A549 (cell line): ENCODE measurements around the gene BABAM2. TPM values are rescaled to one million over a fixed set of nuclear protein-coding genes. Genes with fewer than 3 reads are reported as not detected.

Experiments used
- ATAC-seq, 2 experiments: fragments of 200-7000 bp in 1 of 2; fragments of >200 bp in 1 of 2; cut with Nextera tagmentation in 1 of 2; cut with Tn5 transposase in 1 of 2; 3 replicates each; pipeline versions ENCODE4 v1.8.0 to v1.9.1; 2018 to 2020; ENCODE audit warnings: mild to moderate bottlenecking in 1 of 2, moderate library complexity in 1 of 2
- CTCF ChIA-PET: fragments of 300-600 bp; sonication (Branson Sonifier 250); formaldehyde crosslinking; extraction: SDS; loops from one replicate; lab custom pipeline; 2021; ENCODE audit warnings: antibody characterized with exemption, inconsistent platforms; lab: Yijun Ruan, JAX
- POLR2A ChIA-PET: fragments of 350-600 bp; formaldehyde crosslinking; extraction: SDS; loops from one replicate; lab custom pipeline; 2021; ENCODE audit warnings: antibody characterized with exemption, inconsistent platforms; lab: Yijun Ruan, JAX
- DNase-seq, 2 experiments: peaks; one replicate each; pipeline versions ENCODE4 v3.0.0 to v3.0.0-alpha.2; 2011 to 2016; ENCODE audit warnings: low read depth in 1 of 2, low spot score in 1 of 2
- FAIRE-seq: peaks from 2 replicates; lab custom pipeline; 2011; peaks lifted over from hg19 to GRCh38; lab: Jason Lieb, UNC
- H3K27ac ChIP-seq, 2 experiments: fragments of >200 bp; sonication (Bioruptor Twin); formaldehyde crosslinking; 3 replicates each; pipeline ENCODE4 v1.5.1; 2016 to 2017
- H3K4me1 ChIP-seq: fragments of >200 bp; sonication (Bioruptor Twin); formaldehyde crosslinking; 3 replicates; pipeline ENCODE4 v1.6.1; 2016
- H3K4me2 ChIP-seq: fragments of >200 bp; sonication (Bioruptor Twin); formaldehyde crosslinking; 3 replicates; pipeline ENCODE4 v1.6.1; 2016
- H3K4me3 ChIP-seq: fragments of >200 bp; sonication (Bioruptor Twin); formaldehyde crosslinking; 3 replicates; pipeline ENCODE4 v1.5.1; 2016
- H3K9me3 ChIP-seq: fragments of >200 bp; sonication (Bioruptor Twin); formaldehyde crosslinking; 3 replicates; pipeline ENCODE4 v1.6.1; 2016
- CBX2 ChIP-seq: fragments of 200-600 bp; sonication (generic); IDR thresholded peaks from 2 replicates; pipeline ENCODE4 v1.6.1; 2016; ENCODE audit warnings: low read depth, mild to moderate bottlenecking, borderline replicate concordance
- CEBPB ChIP-seq, 2 experiments: fragments of >200 bp in 1 of 2; sonication (Bioruptor Twin) in 1 of 2; formaldehyde crosslinking in 1 of 2; IDR thresholded peaks; 2 replicates each; pipeline ENCODE4 v1.6.1; 2012 to 2016
- FOSL2 ChIP-seq, 2 experiments: fragments of 450-650 bp in 1 of 2; fragments of >200 bp in 1 of 2; sonication (Bioruptor Twin) in 1 of 2; formaldehyde crosslinking; IDR thresholded peaks; 2 replicates each; pipeline versions ENCODE4 v1.5.0 to v1.6.1; 2016 to 2020; ENCODE audit warnings: mild to moderate bottlenecking in 1 of 2, moderate library complexity in 1 of 2
- HOXB13 ChIP-seq: fragments of 250-450 bp; sonication (Bioruptor Pico); IDR thresholded peaks from 2 replicates; pipeline ENCODE4 v1.5.0; 2020; ENCODE audit warnings: low read depth, mild to moderate bottlenecking, moderate library complexity
- JUN ChIP-seq, 2 experiments: fragments of >200 bp; sonication (Bioruptor Twin); formaldehyde crosslinking; IDR thresholded peaks; 2 replicates in 1 of 2; 3 replicates in 1 of 2; pipeline ENCODE4 v1.6.1; 2016 to 2017
- KDM1A ChIP-seq: fragments of 200-600 bp; sonication (generic); IDR thresholded peaks from 2 replicates; pipeline ENCODE4 v1.6.1; 2016; ENCODE audit warnings: low read depth, mild to moderate bottlenecking
- KDM5A ChIP-seq: fragments of 200-600 bp; sonication (generic); IDR thresholded peaks from 2 replicates; pipeline ENCODE4 v1.6.1; 2016; ENCODE audit warnings: antibody characterized with exemption, mild to moderate bottlenecking
- MAX ChIP-seq: IDR thresholded peaks from 2 replicates; pipeline ENCODE4 v1.6.1; 2012
- NPAS2 ChIP-seq: fragments of 250-450 bp; sonication (Bioruptor Pico); IDR thresholded peaks from 2 replicates; pipeline ENCODE4 v1.8.0; 2022; ENCODE audit warnings: mild to moderate bottlenecking, moderate library complexity, borderline replicate concordance
- NR3C1 ChIP-seq: fragments of >200 bp; sonication (Bioruptor Twin); formaldehyde crosslinking; IDR thresholded peaks from 3 replicates; pipeline ENCODE4 v1.6.1; 2017
- PHF8 ChIP-seq: fragments of 200-600 bp; sonication (generic); IDR thresholded peaks from 2 replicates; pipeline ENCODE4 v1.6.1; 2016; ENCODE audit warnings: low read depth, mild to moderate bottlenecking, antibody characterized with exemption, moderate library complexity, borderline replicate concordance
- POLR2A ChIP-seq: IDR thresholded peaks from 2 replicates; pipeline ENCODE4 v1.6.1; 2012; ENCODE audit warnings: mild to moderate bottlenecking, low read length
- RAD21 ChIP-seq, 2 experiments: fragments of >200 bp in 1 of 2; sonication (Bioruptor Twin) in 1 of 2; formaldehyde crosslinking in 1 of 2; IDR thresholded peaks in 1 of 2; conservative IDR thresholded peaks in 1 of 2; 2 replicates in 1 of 2; 3 replicates in 1 of 2; pipeline ENCODE4 v1.6.1; 2012 to 2018; ENCODE audit warnings: inconsistent platforms in 1 of 2
- RCOR1 ChIP-seq: fragments of 150-350 bp; IDR thresholded peaks from 2 replicates; pipeline ENCODE4 v1.6.1; 2014; ENCODE audit warnings: antibody characterized with exemption, low read length, low read depth
- REST ChIP-seq: fragments of 200-600 bp; sonication (generic); IDR thresholded peaks from 2 replicates; pipeline ENCODE4 v1.6.1; 2016; ENCODE audit warnings: antibody characterized with exemption, mild to moderate bottlenecking, moderate library complexity
- TP53 ChIP-seq: fragments of 250-450 bp; sonication (Bioruptor Pico); IDR thresholded peaks from 2 replicates; pipeline ENCODE4 v1.5.0; 2021; ENCODE audit warnings: mild to moderate bottlenecking, moderate library complexity
- USF2 ChIP-seq: fragments of 450-650 bp; IDR thresholded peaks from 2 replicates; pipeline ENCODE4 v1.6.1; 2014; ENCODE audit warnings: antibody characterized with exemption
- ZC3H11A ChIP-seq: fragments of 450-650 bp; IDR thresholded peaks from 2 replicates; pipeline ENCODE4 v1.6.1; 2014; ENCODE audit warnings: antibody characterized with exemption, mild to moderate bottlenecking
- ZFP36 ChIP-seq: fragments of 450-650 bp; IDR thresholded peaks from 2 replicates; pipeline ENCODE4 v1.6.1; 2014; ENCODE audit warnings: borderline replicate concordance; ENCODE audit not compliant: partially characterized antibody
- ZSCAN20 ChIP-seq: fragments of 250-450 bp; sonication (Bioruptor Pico); IDR thresholded peaks from 2 replicates; pipeline ENCODE4 v1.8.0; 2022; ENCODE audit warnings: mild to moderate bottlenecking, moderate library complexity
- WGBS: methylation state at CpG from one replicate; pipeline ENCODE4 v1.1.6; 2017; ENCODE audit errors: missing lambda C conversion rate; 5-methylcytosine and 5-hydroxymethylcytosine counted together
- polyA plus RNA-seq, 4 experiments: library from polyadenylated mRNA; depleted of rRNA in 3 of 4; stranded (reverse); fragments of >200 nt; fragmentation: RNase III in 1 of 4; extraction: RNeasy Plus Mini Kit Qiagen cat#74134 plus additional on column Dnase treatment in 1 of 4; gene quantifications; 2 replicates in 3 of 4; 3 replicates in 1 of 4; pipeline ENCODE4 v1.2.3, GENCODE V29; 2011 to 2017

BABAM2 gene
- polyA plus RNA-seq, 2 of the 4 experiments (the other 2 are of a cell fraction): 53.7 to 78.4 TPM

- Histone ChIP-seq H3K9me3 (no peaks in the 10 kb centered on the region), H3K27ac (no peak overlapping the region), H3K4me2 (no peak overlapping the region), H3K4me1 (peaks cover 17% of the 10 kb centered on the region), H3K4me3 (no peak overlapping the region)
- DNase-seq: no peak
- ChIA-PET POLR2A (no interaction called here), CTCF (interaction anchor here (1.1 to 1.6 kb wide), 4 partner anchors 13 to 166 kb away, joined by 3 to 4 read pairs (median 3); no protein-coding TSS in a partner anchor)
- FAIRE-seq: no peak
- no peak for TF ChIP-seq REST
- TF ChIP-seq KDM1A: no peak
- TF ChIP-seq ZC3H11A: no peak
- no peak for TF ChIP-seq RCOR1
- no peak for TF ChIP-seq NPAS2 (CRISPR knock-in tag)
- no peak for TF ChIP-seq NR3C1
- no peak for TF ChIP-seq CEBPB (IDR thresholded peaks at IDR 0.05)
- no peak for TF ChIP-seq JUN (IDR thresholded peaks at IDR 0.05)
- no peak for TF ChIP-seq POLR2A
- no peak for TF ChIP-seq HOXB13 (CRISPR knock-in tag)
- TF ChIP-seq MAX: no peak
- TF ChIP-seq TP53: no peak
- no peak for TF ChIP-seq CBX2
- TF ChIP-seq RAD21 (conservative IDR thresholded peaks at IDR 0.05 in 1 of 2, IDR thresholded peaks at IDR 0.05 in 1 of 2): no peak
- TF ChIP-seq ZSCAN20: no peak
- 77% methylated on average over 6 of the region's 6 CpGs for WGBS
- no peak for ATAC-seq
These were observed 20.8 kb upstream of the BABAM2 start for GRCh38 chr2:27869763-27870162.

GRCh38 chr2:27870724-27871123 lies 19.8 kb upstream of the BABAM2 start:
- ChIA-PET CTCF (interaction anchor here (0.5 to 1.5 kb wide), 2 partner anchors 84 to 167 kb away, joined by 3 to 5 read pairs; no protein-coding TSS in a partner anchor), POLR2A (interaction anchor here (1.4 kb wide), 1 partner anchor 20 kb away, joined by 4 read pairs; the partner anchor contains the start of genes BABAM2 and RBKS)
- H3K4me1 ChIP-seq: peaks cover 16% of the 10 kb centered on the region; the same call in 2 of the 3 replicates
- H3K27ac ChIP-seq: no peak overlapping the region; a peak in 1 of 6 replicates
- ATAC-seq (peak in 1 of 2 experiments; percentile 44; a peak in 2 of 6 replicates), FAIRE-seq (no peak), DNase-seq (peak in 1 of 2 experiments; percentile 25)
- H3K4me3 ChIP-seq: no peak overlapping the region
- TF ChIP-seq ZFP36: no peak
- no peak for TF ChIP-seq KDM5A
- TF ChIP-seq FOSL2 (IDR thresholded peaks at IDR 0.05): no peak
- TF ChIP-seq FOSL2 (CRISPR knock-in tag; IDR thresholded peaks at IDR 0.05): peak; percentile 17; the same call in 1 of the 2 replicates
- no peak overlapping the region for H3K4me2 ChIP-seq
- WGBS: 77% methylated on average over 3 of the region's 3 CpGs
- H3K9me3 ChIP-seq: peaks cover under 1% of the 10 kb centered on the region; the same call in 1 of the 3 replicates

GRCh38 chr2:27871802-27872201 lies 18.7 kb upstream of the BABAM2 start:
- WGBS: 85% methylated on average over 3 of the region's 3 CpGs
- Histone ChIP-seq H3K9me3 (peaks cover 11% of the 10 kb centered on the region; the same call in 1 of the 3 replicates), H3K27ac (no peak overlapping the region), H3K4me3 (no peak overlapping the region), H3K4me2 (no peak overlapping the region), H3K4me1 (peaks cover 8% of the 10 kb centered on the region; the same call in 1 of the 3 replicates)
- DNase-seq: peak in 1 of 2 experiments; percentile 18
- TF ChIP-seq PHF8 (no peak), USF2 (no peak), RCOR1 (no peak), REST (no peak)
- POLR2A ChIA-PET: interaction anchor here (1.4 kb wide), 1 partner anchor 19 kb away, joined by 4 read pairs; the partner anchor contains the start of genes BABAM2 and RBKS
- no peak for FAIRE-seq
- no peak for ATAC-seq
- CTCF ChIA-PET: interaction anchor here (0.6 to 1.5 kb wide), 5 partner anchors 39 to 978 kb away, joined by 3 to 6 read pairs (median 3); no protein-coding TSS in a partner anchor
